ENCODE data around the gene SRPK1.
"Not testable (repeated sequence)": the region's sequence is repeated elsewhere in the genome, so short reads cannot be mapped to it uniquely, and the experiment has no call there.

Gene SRPK1

DNA sequence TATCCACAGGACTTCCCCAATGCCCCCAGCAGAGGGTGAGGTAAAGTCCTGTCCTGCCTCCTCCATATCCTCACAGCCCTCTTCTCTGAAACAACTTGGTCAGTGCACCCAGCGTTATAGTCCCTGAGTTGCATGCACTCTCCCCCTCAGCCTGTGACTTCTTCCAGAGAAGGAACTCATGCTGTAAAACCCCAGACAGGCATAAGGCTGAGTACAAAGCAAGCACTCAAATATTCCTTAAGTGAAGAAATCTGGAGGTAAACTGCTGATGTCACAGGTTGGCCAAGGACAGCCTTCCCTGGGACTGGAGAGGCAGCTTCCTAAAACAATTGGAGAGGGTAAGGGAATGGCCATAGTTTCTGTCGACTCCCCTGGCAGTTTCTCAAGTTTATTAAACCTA lies 12.9 kb upstream of the SRPK1 start:
- Histone ChIP-seq H3K27ac (ENCODE audit: poor library complexity, severe bottlenecking) (no peak overlapping the region), H3K4me1 (ENCODE audit: insufficient read depth, poor library complexity, severe bottlenecking) (no peaks in the 10 kb centered on the region), H3K27me3 (ENCODE audit: insufficient read depth, poor library complexity, severe bottlenecking) (no peaks in the 10 kb centered on the region), H3K4me3 (ENCODE audit: severe bottlenecking) (no peak overlapping the region), H3K9me3 (ENCODE audit: severe bottlenecking) (no peaks in the 10 kb centered on the region), H3K36me3 (ENCODE audit: low read depth) (no peaks in the 10 kb centered on the region)
- TF ChIP-seq, protein P1, sequence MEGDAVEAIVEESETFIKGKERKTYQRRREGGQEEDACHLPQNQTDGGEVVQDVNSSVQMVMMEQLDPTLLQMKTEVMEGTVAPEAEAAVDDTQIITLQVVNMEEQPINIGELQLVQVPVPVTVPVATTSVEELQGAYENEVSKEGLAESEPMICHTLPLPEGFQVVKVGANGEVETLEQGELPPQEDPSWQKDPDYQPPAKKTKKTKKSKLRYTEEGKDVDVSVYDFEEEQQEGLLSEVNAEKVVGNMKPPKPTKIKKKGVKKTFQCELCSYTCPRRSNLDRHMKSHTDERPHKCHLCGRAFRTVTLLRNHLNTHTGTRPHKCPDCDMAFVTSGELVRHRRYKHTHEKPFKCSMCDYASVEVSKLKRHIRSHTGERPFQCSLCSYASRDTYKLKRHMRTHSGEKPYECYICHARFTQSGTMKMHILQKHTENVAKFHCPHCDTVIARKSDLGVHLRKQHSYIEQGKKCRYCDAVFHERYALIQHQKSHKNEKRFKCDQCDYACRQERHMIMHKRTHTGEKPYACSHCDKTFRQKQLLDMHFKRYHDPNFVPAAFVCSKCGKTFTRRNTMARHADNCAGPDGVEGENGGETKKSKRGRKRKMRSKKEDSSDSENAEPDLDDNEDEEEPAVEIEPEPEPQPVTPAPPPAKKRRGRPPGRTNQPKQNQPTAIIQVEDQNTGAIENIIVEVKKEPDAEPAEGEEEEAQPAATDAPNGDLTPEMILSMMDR (IDR thresholded peaks at IDR 0.05; ENCODE audit: poor library complexity, severe bottlenecking), result no peak
- ATAC-seq (ENCODE audit: low read depth), result no peak
- no peak for DNase-seq (ENCODE audit: low spot score)

DNA sequence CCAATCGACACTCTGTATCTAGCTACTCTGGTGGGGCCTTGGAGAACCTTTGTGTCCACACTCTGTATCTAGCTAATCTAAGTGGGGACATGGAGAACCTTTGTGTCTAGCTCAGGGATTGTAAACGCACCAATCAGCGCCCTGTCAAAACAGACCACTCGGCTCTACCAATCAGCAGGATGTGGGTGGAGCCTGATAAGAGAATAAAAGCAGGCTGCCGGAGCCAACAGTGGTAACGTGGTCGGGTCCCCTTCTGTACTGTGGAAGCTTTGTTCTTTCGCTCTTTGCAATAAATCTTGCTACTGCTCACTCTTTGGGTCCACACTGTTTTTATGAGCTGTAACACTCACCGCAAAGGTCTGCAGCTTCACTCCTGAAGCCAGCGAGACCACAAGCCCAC lies 11.0 kb upstream of the SRPK1 start:
- H3K9me3 ChIP-seq (ENCODE audit: severe bottlenecking); H3K36me3 ChIP-seq (ENCODE audit: low read depth); H3K4me3 ChIP-seq (ENCODE audit: severe bottlenecking); H3K27ac ChIP-seq (ENCODE audit: poor library complexity, severe bottlenecking); ATAC-seq (ENCODE audit: low read depth); H3K27me3 ChIP-seq (ENCODE audit: insufficient read depth, poor library complexity, severe bottlenecking); H3K4me1 ChIP-seq (ENCODE audit: insufficient read depth, poor library complexity, severe bottlenecking); DNase-seq (ENCODE audit: low spot score): not testable (repeated sequence)

DNA sequence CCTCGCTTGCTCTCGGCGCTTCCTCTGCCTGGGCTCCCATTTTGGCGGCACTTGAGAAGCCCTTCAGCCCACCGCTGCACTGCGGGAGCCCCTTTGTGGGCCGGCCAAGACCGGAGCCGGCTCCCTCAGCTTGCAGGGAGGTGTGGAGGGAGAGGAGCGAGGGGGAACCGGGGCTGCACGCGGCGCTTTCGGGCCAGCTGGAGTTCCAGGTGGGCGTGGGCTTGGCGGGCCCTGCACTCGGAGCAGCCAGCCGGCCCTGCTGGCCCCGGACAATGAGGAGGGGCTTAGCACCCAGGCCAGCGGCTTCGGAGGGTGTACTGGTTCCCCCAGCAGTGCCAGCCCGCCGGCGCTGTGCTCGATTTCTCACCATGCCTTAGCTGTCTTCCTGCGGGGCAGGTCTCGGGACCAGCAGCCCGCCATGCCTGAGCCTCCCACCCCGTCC lies 10.2 kb upstream of the SRPK1 start:
- Histone ChIP-seq H3K9me3 (ENCODE audit: severe bottlenecking) (no peaks in the 10 kb centered on the region), H3K4me1 (ENCODE audit: insufficient read depth, poor library complexity, severe bottlenecking) (no peaks in the 10 kb centered on the region), H3K36me3 (ENCODE audit: low read depth) (no peaks in the 10 kb centered on the region), H3K27ac (ENCODE audit: poor library complexity, severe bottlenecking) (no peak overlapping the region), H3K4me3 (ENCODE audit: severe bottlenecking) (no peak overlapping the region), H3K27me3 (ENCODE audit: insufficient read depth, poor library complexity, severe bottlenecking) (no peaks in the 10 kb centered on the region)
- ATAC-seq (ENCODE audit: low read depth) (no peak), DNase-seq (ENCODE audit: low spot score) (no peak)
- TF ChIP-seq, protein P1 (IDR thresholded peaks at IDR 0.05; ENCODE audit: poor library complexity, severe bottlenecking), result no peak

DNA sequence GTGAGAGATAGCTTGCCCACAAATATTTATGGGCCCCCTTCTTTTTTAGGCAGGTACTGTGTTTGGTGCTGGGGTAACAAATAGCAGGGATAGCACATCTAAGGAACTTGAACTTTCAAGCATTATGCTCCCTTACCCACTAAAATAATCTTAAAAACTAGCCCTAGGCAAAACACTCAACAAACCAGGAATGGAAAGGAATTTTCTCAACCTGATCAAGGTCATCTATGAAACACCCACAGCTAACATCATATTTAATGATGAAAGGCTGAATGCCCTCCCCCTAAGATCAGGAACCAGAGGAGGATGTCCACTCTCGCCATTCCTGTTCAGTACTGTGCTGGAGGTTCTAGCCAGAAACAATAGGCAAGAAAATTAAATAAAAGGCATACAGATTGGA lies 8.7 kb upstream of the SRPK1 start:
- TF ChIP-seq, protein P1 (IDR thresholded peaks at IDR 0.05; ENCODE audit: poor library complexity, severe bottlenecking), result no peak
- Histone ChIP-seq H3K27ac (ENCODE audit: poor library complexity, severe bottlenecking) (no peak overlapping the region), H3K36me3 (ENCODE audit: low read depth) (no peaks in the 10 kb centered on the region), H3K27me3 (ENCODE audit: insufficient read depth, poor library complexity, severe bottlenecking) (no peaks in the 10 kb centered on the region), H3K4me1 (ENCODE audit: insufficient read depth, poor library complexity, severe bottlenecking) (no peaks in the 10 kb centered on the region), H3K4me3 (ENCODE audit: severe bottlenecking) (no peak overlapping the region), H3K9me3 (ENCODE audit: severe bottlenecking) (no peaks in the 10 kb centered on the region)
- no peak for ATAC-seq (ENCODE audit: low read depth)
- no peak for DNase-seq (ENCODE audit: low spot score)

DNA sequence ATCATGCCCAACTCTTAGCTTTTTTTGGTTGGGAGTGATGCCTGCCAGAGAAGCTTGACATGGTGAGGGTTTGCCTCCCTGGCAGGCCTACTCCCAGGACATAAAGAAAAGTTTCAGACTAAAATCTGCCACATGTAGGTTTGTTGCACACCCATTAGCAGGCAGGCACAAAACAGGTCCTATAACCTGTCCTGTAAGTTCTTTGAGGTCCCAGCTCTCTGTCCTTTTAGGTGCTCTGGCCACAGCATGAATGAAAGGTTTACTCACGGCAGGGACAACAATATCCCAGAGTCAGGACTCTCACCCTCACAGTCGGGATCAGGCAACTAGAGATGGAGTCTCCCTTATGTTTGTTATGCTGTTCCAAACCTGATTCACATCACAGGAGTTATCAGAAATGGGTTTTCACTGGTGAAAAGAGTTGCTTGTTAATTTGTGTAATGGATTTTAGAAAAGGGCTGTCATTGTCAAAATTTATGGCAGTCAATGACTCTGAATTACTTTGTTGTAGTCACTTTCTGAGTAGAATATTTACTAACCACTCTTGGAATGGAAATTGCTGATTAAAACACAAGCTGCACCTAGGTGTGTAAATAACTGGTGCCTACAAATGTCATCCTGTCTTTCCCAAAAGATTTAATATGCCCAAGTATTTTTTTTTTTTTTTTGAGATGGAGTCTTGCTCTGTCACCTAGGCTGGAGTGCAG lies 5.8 kb upstream of the SRPK1 start:
- Histone ChIP-seq H3K4me1 (ENCODE audit: insufficient read depth, poor library complexity, severe bottlenecking) (no peaks in the 10 kb centered on the region), H3K4me3 (ENCODE audit: severe bottlenecking) (no peak overlapping the region), H3K27me3 (ENCODE audit: insufficient read depth, poor library complexity, severe bottlenecking) (no peaks in the 10 kb centered on the region), H3K27ac (ENCODE audit: poor library complexity, severe bottlenecking) (no peak overlapping the region), H3K36me3 (ENCODE audit: low read depth) (no peaks in the 10 kb centered on the region), H3K9me3 (ENCODE audit: severe bottlenecking) (no peaks in the 10 kb centered on the region)
- TF ChIP-seq, protein P1 (IDR thresholded peaks at IDR 0.05; ENCODE audit: poor library complexity, severe bottlenecking), result no peak
- ATAC-seq (ENCODE audit: low read depth), result no peak
- DNase-seq (ENCODE audit: low spot score), result no peak
